GM12801 (cell line): ENCODE data around the gene KCNAB1.

Experiments
- CTCF ChIP-seq: IDR thresholded peaks from one replicate; pipeline ENCODE4 v1.5.1; 2011; ENCODE audit warnings: control low read depth; ENCODE audit not compliant: insufficient read length; ENCODE audit errors: extremely low read depth

Gene KCNAB1

GRCh38 chr3:156161172-156161571 lies 40.8 kb downstream of the KCNAB1 start:
- TF ChIP-seq CTCF, result no peak

GRCh38 chr3:156163848-156164247 lies 43.5 kb downstream of the KCNAB1 start:
- no peak for TF ChIP-seq CTCF

- no peak for TF ChIP-seq CTCF
These were observed 46.4 kb downstream of the KCNAB1 start for GRCh38 chr3:156166808-156167207.

- TF ChIP-seq CTCF, result no peak
These were observed 50.2 kb downstream of the KCNAB1 start for GRCh38 chr3:156170571-156170970.

- TF ChIP-seq CTCF, result no peak
These were observed 51.2 kb downstream of the KCNAB1 start for GRCh38 chr3:156171281-156172267.

- no peak for TF ChIP-seq CTCF
These were observed 52.2 kb downstream of the KCNAB1 start for GRCh38 chr3:156172536-156172935.

- no peak for TF ChIP-seq CTCF
These were observed 54.0 kb downstream of the KCNAB1 start for GRCh38 chr3:156174229-156174847.
